NCI-H1436 treated with DMSO at 0.1 percent for 48 hours (cell line): ENCODE results near the gene RAC2.
"Not testable (repeated sequence)": the region's sequence is repeated elsewhere in the genome, so short reads cannot be mapped to it uniquely, and the experiment has no call there.

ENCODE experiments used
- DNase-seq: peaks from one replicate; lab custom pipeline; 2025; lab: John Stamatoyannopoulos, UW

The RAC2 gene

DNA sequence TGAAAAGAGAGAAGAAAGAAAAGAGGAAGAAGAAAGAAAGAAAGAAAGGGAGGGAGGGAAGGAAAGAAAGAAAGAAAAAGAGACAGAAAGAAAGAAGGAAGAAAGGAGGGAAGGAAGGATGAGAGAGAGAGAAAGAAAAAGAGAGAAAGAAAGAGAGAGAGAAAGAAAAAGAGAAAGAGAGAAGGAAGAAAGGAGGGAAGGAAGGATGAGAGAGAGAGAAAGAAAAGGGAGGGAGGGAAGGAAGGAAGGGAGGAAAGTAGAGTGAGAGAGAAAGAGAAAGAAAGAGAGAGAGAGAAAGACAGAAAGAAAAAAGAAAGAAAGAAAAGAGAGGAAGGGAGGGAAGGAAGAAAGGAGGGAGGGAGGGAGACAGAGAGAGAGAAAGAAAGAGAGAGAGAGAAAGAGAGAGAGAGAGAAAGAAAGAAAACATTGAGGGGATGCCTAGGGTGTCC lies 11.5 kb upstream of the RAC2 start:
- no peak for DNase-seq

DNA sequence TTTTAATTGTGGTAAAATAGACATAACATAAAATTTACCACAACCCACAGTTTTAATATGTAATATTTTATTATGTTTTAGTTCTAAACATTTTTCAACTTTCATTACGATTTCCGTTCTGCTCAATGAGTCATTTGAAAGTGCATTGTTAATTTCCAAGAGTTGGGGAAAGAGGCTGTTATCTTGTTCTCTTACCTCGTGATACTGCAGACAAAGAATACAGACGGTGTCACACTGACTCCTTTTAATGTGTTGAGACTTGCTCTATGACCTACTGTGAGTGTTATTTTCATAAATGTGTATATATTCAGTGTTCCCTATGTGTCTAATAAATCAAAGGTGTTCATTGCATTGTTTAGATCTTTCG lies 10.8 kb upstream of the RAC2 start:
- DNase-seq: no peak

DNA sequence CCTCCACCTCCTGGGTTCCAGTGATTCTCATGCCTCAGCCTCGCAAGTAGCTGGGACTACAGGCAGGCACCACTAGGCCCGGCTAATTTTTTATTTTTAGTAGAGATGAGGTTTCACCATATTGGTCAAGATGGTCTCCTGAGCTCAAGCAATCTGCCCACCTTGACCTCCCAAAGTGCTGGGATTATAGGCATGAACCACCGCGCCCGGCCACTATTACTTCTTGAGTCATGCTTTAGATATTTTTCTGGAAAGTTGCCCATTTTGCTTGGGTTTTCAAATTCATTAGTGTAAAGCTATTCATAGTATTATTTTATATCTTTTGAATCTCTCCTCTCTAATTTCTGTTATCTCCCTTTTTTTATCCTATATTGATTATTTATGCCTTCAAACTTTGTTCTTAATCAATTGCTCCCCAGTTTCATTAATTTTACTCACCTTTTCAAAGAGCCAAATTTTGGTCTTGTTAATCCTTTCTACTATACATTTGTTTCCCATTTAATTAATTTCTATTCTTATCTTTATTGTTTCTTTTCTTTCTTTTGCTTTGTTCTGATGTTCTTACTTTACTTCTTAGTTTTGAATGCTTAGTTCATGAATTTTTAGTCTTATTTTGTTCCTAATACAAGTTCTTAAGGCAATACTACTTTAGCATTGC lies 10.3 kb upstream of the RAC2 start:
- no peak for DNase-seq

DNA sequence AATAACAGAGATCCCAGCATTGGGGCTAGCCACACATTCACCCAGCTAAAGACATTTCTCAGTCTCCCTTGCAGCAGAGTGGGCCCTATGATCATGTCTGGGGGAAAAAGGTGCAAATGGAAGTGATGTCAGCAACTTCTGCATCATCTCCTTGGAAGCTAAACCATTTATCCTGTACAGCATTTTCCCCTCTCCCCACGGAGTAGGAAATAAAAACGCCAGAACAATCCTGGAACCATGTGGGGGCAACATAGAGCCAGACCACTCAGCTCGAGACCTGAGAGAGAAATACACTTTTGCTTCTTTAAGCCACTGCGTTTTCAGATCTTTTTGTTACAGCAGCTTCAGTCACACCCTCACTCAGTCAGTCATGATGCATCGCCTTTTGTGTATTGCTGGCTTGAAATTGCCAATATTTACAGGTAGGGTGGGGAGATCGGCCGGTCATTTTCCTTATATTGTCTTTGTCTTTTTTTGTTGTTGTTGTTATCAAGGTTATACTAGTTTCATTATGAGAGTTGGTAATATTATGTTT lies 9.1 kb upstream of the RAC2 start:
- no peak for DNase-seq

GRCh38 chr22:37251836-37252235 lies 7.8 kb upstream of the RAC2 start:
- DNase-seq: not testable (repeated sequence)

DNA sequence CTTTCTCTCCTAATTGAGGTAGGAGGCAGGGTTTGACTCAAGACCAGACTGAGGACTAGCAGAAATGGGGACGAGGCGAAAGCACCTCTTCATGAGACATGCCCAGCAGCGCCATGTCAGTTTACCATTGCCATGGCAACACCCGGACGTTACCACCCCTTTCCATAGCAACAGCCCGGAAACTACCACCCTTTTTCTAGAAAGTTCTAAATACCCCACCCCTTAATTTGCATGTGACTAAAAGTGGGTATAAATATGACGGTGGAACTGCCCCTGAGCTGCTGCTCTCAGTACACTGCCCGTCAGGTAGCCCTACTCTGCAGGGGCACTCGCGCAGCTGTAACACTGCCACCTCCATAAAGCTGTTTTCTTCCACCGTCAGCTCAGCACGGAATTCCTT lies 5.9 kb upstream of the RAC2 start:
- no peak for DNase-seq

DNA sequence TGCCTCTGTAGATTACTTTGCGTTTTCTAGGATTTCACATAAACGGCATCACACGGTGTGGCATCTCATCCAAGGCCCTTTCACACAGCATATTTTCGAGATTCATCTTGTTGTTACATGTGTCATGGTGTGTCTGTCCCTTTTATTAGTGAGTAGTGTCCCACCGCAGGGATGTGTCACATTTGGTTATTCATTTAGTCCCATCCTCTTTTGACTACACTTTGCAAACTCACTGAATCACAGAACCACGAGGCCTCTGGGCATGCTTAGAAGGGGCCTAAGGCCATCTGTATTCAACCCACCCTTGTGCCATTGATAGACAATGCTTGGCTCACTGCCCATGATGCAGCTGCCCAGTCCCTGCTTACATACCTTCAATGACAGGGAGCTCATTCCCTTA lies 4.2 kb upstream of the RAC2 start:
- DNase-seq: no peak

DNA sequence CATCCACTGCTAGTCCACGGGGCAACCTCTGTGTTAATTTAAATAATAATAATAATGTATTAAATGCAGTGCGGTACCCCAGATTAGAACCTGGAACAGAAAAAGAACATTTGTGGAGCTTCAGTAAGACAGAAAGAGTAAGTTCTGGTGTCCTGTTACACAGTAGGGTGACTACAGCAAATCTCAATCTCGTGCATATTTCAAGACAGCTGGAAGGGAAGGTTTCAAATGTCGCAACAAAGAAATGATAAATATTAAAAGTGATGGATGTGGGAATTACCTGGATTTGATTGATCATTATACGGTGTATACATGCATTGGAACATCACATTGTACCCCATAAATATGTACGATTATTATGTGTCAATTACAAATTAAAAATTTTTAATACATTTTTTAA lies 1.7 kb upstream of the RAC2 start:
- DNase-seq: no peak

GRCh38 chr22:37244922-37245722 lies 1.1 kb upstream of the RAC2 start:
- no peak for DNase-seq

GRCh38 chr22:37243402-37244113 lies 511 bp downstream of the RAC2 start:
- DNase-seq: no peak

DNA sequence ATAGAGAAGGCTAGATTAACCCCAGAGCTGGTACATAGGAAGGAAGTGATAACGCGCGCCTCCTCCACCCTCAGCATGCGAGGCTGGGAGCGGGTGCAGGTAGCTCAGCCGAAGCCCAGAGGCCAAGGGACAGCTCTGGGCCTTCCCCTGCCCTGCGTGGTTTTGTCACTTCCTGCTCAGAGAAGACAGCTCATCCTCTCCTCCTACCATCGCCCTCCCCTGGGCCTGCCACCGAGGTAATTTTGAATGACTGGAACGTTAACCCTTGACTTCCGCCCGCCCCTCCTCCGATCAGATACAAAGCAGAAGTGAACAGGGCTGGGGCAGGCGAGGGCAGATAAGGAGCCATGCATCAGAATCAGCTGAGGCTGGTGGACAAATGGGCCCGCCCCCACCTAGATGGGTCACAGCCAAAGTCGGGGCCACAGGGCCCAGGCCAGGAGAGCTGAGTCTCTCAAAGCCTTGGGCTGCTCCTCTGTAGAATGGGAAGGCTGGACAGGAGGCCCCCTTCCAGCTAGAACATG lies 1.6 kb downstream of the RAC2 start:
- DNase-seq: no peak

DNA sequence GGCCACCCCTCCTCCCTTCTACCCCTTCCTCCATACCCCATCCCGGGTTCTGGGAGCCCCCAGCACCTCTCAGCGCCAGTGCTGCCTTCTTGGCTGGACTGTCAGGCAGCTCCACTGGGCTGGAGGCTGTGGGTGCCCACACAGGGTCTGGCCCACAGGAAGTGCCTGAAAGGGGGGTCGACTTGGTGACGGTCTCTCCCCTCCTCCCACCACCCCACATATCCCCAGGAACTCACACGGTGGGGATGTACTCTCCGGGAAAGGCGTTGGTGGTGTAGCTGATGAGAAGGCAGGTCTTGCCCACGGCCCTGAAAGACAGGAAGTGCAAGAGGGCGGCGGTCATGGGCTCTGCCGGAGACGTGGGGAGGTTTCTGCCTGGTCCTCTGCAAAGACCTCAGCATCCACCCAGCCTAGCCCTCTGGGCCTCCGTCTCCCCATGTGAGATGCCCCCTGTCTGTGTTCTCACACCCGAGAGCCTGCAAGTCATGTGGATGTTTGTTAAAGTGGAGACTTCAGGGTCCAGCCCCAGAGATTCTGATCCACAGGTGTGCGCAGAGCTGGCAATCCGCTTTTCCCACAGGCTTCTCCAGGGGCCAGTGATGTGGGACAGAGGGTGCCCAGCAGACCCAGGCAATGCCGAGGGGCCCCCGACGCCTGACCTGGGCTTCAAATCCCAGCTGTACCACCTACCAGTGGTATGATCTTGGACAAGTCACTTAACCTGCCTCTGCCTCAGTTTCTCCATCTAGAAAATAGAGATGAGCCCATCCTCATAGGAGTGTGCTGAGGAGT lies 2.5 kb downstream of the RAC2 start:
- no peak for DNase-seq

GRCh38 chr22:37240941-37241320 lies 3.1 kb downstream of the RAC2 start:
- DNase-seq: no peak

DNA sequence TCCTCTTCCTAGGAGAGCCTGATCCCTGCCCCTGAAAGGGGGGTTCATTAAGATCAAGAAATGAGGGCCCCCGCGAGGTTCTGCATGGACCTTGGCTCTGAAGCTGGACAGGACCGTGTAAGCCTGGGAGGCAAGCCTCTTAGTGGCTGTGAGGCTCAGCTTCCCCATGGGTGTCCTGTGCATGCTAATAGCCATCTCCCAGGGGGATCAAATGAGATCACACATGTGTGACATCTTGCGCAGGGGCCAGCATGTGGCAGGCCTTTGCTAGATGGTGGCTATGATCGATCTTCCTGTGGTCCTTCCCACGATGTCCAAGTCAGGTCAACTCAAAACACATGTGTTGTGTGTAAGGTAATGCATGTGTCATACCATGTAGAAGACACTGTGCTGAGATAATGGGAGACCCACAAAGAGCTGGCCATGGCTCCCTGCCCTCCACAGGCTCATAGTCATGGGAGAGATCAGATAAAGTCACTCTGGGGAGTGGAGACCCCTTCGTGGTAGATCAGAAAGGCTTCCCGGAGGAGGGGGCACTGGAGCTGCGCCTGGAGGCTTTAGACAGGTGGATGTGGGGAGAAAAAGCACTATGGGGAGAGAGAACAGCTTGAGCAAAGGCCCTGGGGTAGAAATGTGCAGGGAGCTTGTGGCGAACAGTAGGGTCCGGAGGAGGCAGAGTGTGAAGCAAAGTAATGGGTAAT lies 3.7 kb downstream of the RAC2 start:
- no peak for DNase-seq

GRCh38 chr22:37239336-37240239 lies 4.5 kb downstream of the RAC2 start:
- no peak for DNase-seq

DNA sequence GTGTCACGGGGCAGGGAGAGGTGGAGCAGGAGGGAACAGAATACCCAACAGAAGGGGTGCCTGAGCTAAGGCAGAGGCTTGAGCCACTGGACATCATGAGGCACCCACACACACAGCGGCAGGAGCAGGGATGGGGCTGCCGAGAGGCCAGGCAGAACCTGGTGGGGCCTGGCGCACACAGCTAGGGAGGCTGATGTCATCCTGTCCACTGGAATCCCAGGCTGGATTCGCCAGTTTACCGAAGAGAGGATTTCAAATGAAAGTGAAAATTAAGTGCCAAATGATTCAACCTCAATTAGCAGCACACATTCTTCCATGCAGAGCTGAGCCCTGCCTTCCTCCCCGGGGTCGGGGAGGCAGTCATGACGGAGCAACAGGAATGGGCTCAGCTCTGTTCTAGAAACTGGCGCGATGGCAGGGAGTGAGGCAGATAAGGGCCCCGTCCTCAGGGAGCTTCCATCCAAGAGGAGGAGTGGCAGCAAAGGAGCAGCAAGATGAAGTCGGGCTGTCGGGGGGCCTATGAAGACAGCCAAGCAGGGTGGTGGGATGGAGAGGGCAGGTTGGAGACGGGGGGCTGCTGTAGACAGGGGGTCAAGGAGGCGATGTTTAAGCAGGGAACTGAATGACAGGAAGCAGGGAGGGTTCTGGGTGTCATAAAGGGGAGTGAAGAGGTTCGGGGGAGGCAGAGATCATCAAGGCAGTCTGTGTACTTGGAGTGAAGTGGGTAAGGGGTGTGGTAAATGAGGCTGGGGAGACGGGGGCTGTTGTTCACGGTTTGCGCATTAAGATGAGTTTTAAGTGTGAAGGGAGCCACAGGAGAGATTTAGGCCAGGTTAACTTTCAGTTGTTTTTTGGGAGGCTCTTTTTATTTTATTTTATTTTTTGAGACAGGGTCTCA lies 6.4 kb downstream of the RAC2 start:
- DNase-seq: no peak

- no peak for DNase-seq
These were observed 8.0 kb downstream of the RAC2 start for GRCh38 chr22:37235897-37236607.
